Osteoblast (primary cell): ENCODE results near the gene CCNI2. TPM values are rescaled to one million over a fixed set of nuclear protein-coding genes. Genes with fewer than 3 reads are reported as not detected.

Source experiments
- DNase-seq: peaks from one replicate; pipeline ENCODE4 v3.0.0; 2011; ENCODE audit warnings: low spot score, mixed read lengths; ENCODE audit not compliant: insufficient read length; ENCODE audit errors: missing footprints
- H2AFZ ChIP-seq: 2 replicates; pipeline ENCODE4 v1.6.0; 2011; ENCODE audit warnings: mild to moderate bottlenecking, low read length
- H3K27ac ChIP-seq: 2 replicates; pipeline ENCODE4 v1.5.1; 2011; ENCODE audit warnings: mild to moderate bottlenecking, low read depth, low read length, moderate library complexity
- H3K27me3 ChIP-seq: 2 replicates; pipeline ENCODE4 v1.6.0; 2012; ENCODE audit warnings: mild to moderate bottlenecking, control low read depth, inconsistent platforms, low read length, moderate library complexity; ENCODE audit not compliant: insufficient read depth
- H3K36me3 ChIP-seq: 2 replicates; pipeline ENCODE4 v1.5.1; 2011; ENCODE audit warnings: mild to moderate bottlenecking, low read length, control low read depth, moderate library complexity; ENCODE audit not compliant: insufficient read depth
- H3K4me1 ChIP-seq: 2 replicates; pipeline ENCODE4 v1.5.1; 2011; ENCODE audit warnings: mild to moderate bottlenecking, low read length, control low read depth, moderate library complexity; ENCODE audit not compliant: insufficient read depth
- H3K4me2 ChIP-seq: 2 replicates; pipeline ENCODE4 v1.6.0; 2011; ENCODE audit warnings: mild to moderate bottlenecking, low read length; ENCODE audit not compliant: insufficient read depth
- H3K4me3 ChIP-seq: fragments of 200-600 bp; sonication (generic); 3 replicates; pipeline ENCODE4 v1.5.1; 2012; ENCODE audit warnings: mild to moderate bottlenecking, low read length, inconsistent platforms; ENCODE audit not compliant: insufficient read depth
- H3K79me2 ChIP-seq: 2 replicates; pipeline ENCODE4 v1.6.0; 2012; ENCODE audit warnings: mild to moderate bottlenecking, low read length, control low read depth, inconsistent platforms; ENCODE audit not compliant: insufficient read depth
- H3K9me3 ChIP-seq: 2 replicates; pipeline ENCODE4 v1.5.1; 2011; ENCODE audit warnings: low read depth, low read length, control low read depth
- H4K20me1 ChIP-seq: 2 replicates; pipeline ENCODE4 v1.6.0; 2012; ENCODE audit warnings: mild to moderate bottlenecking, low read length, control low read depth; ENCODE audit not compliant: insufficient read depth
- CTCF ChIP-seq: IDR thresholded peaks from 2 replicates; pipeline ENCODE4 v1.5.1; 2011; ENCODE audit warnings: mild to moderate bottlenecking, low read depth, low read length, moderate library complexity; ENCODE audit errors: extremely low read depth
- total RNA-seq: library from RNA; depleted of rRNA; stranded (reverse); fragments of >200 nt; gene quantifications from 2 replicates; pipeline ENCODE4 v1.2.3, GENCODE V29; 2012

CCNI2 gene
- total RNA-seq, 1 donor, result not detected

DNA sequence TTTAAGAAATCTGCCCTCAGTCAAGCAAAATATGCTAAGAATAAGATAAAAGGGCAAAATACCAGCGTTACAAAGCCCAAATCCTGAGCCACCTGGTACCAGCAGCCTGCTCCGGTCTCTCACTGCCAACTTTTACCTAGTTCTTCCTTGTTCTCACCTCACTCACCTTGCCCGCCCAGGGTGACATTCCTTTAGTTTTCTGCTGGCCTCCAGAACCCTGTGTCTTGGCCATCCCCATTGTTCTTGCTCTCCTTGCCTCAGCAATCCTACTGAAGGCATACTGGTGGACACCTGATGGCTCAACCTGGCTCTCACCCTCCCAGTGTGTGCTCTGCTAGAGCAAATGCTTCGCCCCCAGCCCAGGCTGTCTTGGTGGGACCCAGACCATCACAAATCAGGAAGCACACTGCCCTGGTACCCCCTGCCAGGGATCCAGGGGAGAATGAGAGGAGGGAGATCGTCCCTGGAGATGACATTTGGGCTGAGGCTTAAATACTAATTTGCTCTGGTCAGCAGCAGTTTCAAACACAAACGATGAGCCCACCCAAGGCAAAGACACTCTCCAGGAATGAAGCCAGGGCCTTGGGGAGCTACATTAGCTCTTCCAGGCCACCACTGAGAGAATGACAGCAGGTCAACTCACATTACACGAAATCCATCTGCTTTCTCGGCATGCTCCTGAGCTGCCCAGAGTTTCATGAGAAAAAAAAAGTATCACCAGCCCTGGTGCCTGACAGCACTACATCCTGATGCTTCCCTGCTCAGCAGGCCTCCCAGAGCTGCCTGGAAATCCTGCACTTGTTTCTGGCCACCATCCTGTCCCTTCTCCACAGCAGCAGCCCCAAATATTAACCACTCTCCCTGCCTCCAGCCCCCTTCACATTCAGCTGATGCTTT lies 42.0 kb downstream of the CCNI2 start:
- no peaks in the 10 kb centered on the region for H4K20me1 ChIP-seq
- no peaks in the 10 kb centered on the region for H3K9me3 ChIP-seq
- no peak overlapping the region for H3K4me3 ChIP-seq
- peaks cover 17% of the 10 kb centered on the region for H3K27me3 ChIP-seq
- H3K36me3 ChIP-seq, result no peaks in the 10 kb centered on the region
- no peaks in the 10 kb centered on the region for H3K79me2 ChIP-seq
- no peak overlapping the region for H3K27ac ChIP-seq
- no peak for TF ChIP-seq CTCF
- H3K4me2 ChIP-seq, result no peak overlapping the region
- no peak overlapping the region for H2AFZ ChIP-seq
- H3K4me1 ChIP-seq, result peaks cover 23% of the 10 kb centered on the region
- no peak for DNase-seq

- DNase-seq, result no peak
- H3K79me2 ChIP-seq, result no peaks in the 10 kb centered on the region
- peaks cover 19% of the 10 kb centered on the region for H3K4me1 ChIP-seq
- no peak overlapping the region for H3K27ac ChIP-seq
- no peaks in the 10 kb centered on the region for H3K9me3 ChIP-seq
- H3K4me3 ChIP-seq, result no peak overlapping the region
- H4K20me1 ChIP-seq, result no peaks in the 10 kb centered on the region
- no peak for TF ChIP-seq CTCF
- H3K4me2 ChIP-seq, result no peak overlapping the region
- H3K36me3 ChIP-seq, result no peaks in the 10 kb centered on the region
- H3K27me3 ChIP-seq, result peaks cover 17% of the 10 kb centered on the region
- H2AFZ ChIP-seq, result no peak overlapping the region
These were observed 43.1 kb downstream of the CCNI2 start for GRCh38 chr5:132790201-132790865.

- H3K79me2 ChIP-seq, result no peaks in the 10 kb centered on the region
- no peaks in the 10 kb centered on the region for H4K20me1 ChIP-seq
- DNase-seq, result no peak
- no peaks in the 10 kb centered on the region for H3K9me3 ChIP-seq
- no peak for TF ChIP-seq CTCF
- no peak overlapping the region for H3K4me3 ChIP-seq
- no peak overlapping the region for H2AFZ ChIP-seq
- peaks cover 12% of the 10 kb centered on the region for H3K4me1 ChIP-seq
- H3K36me3 ChIP-seq, result no peaks in the 10 kb centered on the region
- H3K4me2 ChIP-seq, result no peak overlapping the region
- H3K27ac ChIP-seq, result no peak overlapping the region
- H3K27me3 ChIP-seq, result peaks cover 17% of the 10 kb centered on the region
These were observed 43.8 kb downstream of the CCNI2 start for GRCh38 chr5:132791026-132791425.

GRCh38 chr5:132797651-132798050 lies 50.4 kb downstream of the CCNI2 start:
- no peaks in the 10 kb centered on the region for H4K20me1 ChIP-seq
- peaks cover 30% of the 10 kb centered on the region for H3K27me3 ChIP-seq
- H3K36me3 ChIP-seq, result no peaks in the 10 kb centered on the region
- no peak overlapping the region for H2AFZ ChIP-seq
- H3K27ac ChIP-seq, result no peak overlapping the region
- H3K4me2 ChIP-seq, result no peak overlapping the region
- H3K79me2 ChIP-seq, result no peaks in the 10 kb centered on the region
- H3K4me1 ChIP-seq, result no peaks in the 10 kb centered on the region
- no peaks in the 10 kb centered on the region for H3K9me3 ChIP-seq
- DNase-seq, result no peak
- no peak overlapping the region for H3K4me3 ChIP-seq
- no peak for TF ChIP-seq CTCF
